ENCODE results near the gene SIGLEC11.

- TF ChIP-seq CTCF (IDR thresholded peaks at IDR 0.05) (no peak), POLR2AphosphoS5 (IDR thresholded peaks at IDR 0.05) (no peak), POLR2A (IDR thresholded peaks at IDR 0.05) (no peak)
Observed at GRCh38 chr19:49927526-49928264, 33.3 kb downstream of the SIGLEC11 start.
